ENCODE data around the gene TM9SF2. TPM values are rescaled to one million over a fixed set of nuclear protein-coding genes. Genes with fewer than 3 reads are reported as not detected.

The TM9SF2 gene
- total and polyA plus RNA-seq, 4 donors: 41.3 to 93.3 (median 73.6) TPM

GRCh38 chr13:99516153-99516929, 15.1 kb downstream of the TM9SF2 start:
- Histone ChIP-seq H3K27me3 (ENCODE audit: control insufficient read depth in 1 of 2, insufficient read depth in 2 of 2, low read length in 1 of 2) (no peaks in the 10 kb centered on the region), H3K4me1 (ENCODE audit: control insufficient read depth in 1 of 2, insufficient read depth in 2 of 2, low read length in 2 of 2) (peaks cover 0 to 4% of the 10 kb centered on the region in 2 donors), H3K27ac (ENCODE audit: low read depth in 1 of 2, low read length in 2 of 2) (no peak overlapping the region), H3K9me3 (ENCODE audit: control insufficient read depth, low read length) (no peaks in the 10 kb centered on the region), H3K36me3 (ENCODE audit: control insufficient read depth in 1 of 2, insufficient read depth in 2 of 2, low read length in 1 of 2) (peaks cover 0 to 2% of the 10 kb centered on the region in 2 donors), H3K4me3 (ENCODE audit: low read length in 2 of 2) (no peak overlapping the region)
- intact Hi-C loops (cut with DNase I): no loop called here
- 57 to 64% methylated on average over 5 of the region's 5 CpGs for WGBS, 2 donors
- ATAC-seq (ENCODE audit: low FRiP score) (no peak), DNase-seq (no peak)

DNA sequence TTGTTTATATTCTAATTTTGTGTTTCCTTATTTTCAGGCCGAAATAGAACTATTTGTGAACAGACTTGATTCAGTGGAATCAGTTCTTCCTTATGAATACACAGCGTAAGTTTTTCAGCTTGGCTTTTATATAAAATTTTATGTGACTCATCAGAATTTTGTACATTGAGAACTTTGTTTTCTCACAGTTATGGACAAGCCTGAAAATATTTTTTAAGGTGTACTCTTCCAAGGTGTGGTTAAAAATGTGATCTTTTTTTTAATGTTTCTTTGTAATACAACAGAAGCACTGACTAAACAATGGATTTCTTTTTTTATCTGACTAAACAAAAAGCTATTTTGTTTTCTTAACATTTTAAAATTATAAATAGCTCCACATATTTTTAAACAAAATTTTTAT, 16.3 kb downstream of the TM9SF2 start:
- H3K4me1 ChIP-seq (ENCODE audit: control insufficient read depth in 1 of 2, insufficient read depth in 2 of 2, low read length in 2 of 2): no peaks in the 10 kb centered on the region
- no peaks in the 10 kb centered on the region for H3K27me3 ChIP-seq (ENCODE audit: control insufficient read depth in 1 of 2, insufficient read depth in 2 of 2, low read length in 1 of 2)
- intact Hi-C loops (cut with DNase I): no loop called here
- no peak for DNase-seq
- H3K36me3 ChIP-seq (ENCODE audit: control insufficient read depth in 1 of 2, insufficient read depth in 2 of 2, low read length in 1 of 2): peaks cover 2 to 3% of the 10 kb centered on the region in 2 donors
- WGBS, 2 donors: 50 to 54% methylated on average over 2 of the region's 2 CpGs
- ATAC-seq (ENCODE audit: low FRiP score): no peak
- H3K4me3 ChIP-seq (ENCODE audit: low read length in 2 of 2): no peak overlapping the region
- no peak overlapping the region for H3K27ac ChIP-seq (ENCODE audit: low read depth in 1 of 2, low read length in 2 of 2)
- H3K9me3 ChIP-seq (ENCODE audit: control insufficient read depth, low read length): no peaks in the 10 kb centered on the region

- no peak overlapping the region for H3K27ac ChIP-seq (ENCODE audit: low read depth in 1 of 2, low read length in 2 of 2)
- no peaks in the 10 kb centered on the region for H3K27me3 ChIP-seq (ENCODE audit: control insufficient read depth in 1 of 2, insufficient read depth in 2 of 2, low read length in 1 of 2)
- H3K36me3 ChIP-seq (ENCODE audit: control insufficient read depth in 1 of 2, insufficient read depth in 2 of 2, low read length in 1 of 2): peaks cover 2 to 3% of the 10 kb centered on the region in 2 donors
- no peak overlapping the region for H3K4me3 ChIP-seq (ENCODE audit: low read length in 2 of 2)
- no peaks in the 10 kb centered on the region for H3K4me1 ChIP-seq (ENCODE audit: control insufficient read depth in 1 of 2, insufficient read depth in 2 of 2, low read length in 2 of 2)
- DNase-seq (no peak), ATAC-seq (ENCODE audit: low FRiP score) (no peak)
- WGBS, 2 donors: 87 to 91% methylated on average over 6 of the region's 6 CpGs
- intact Hi-C loops (cut with DNase I): no loop called here
- H3K9me3 ChIP-seq (ENCODE audit: control insufficient read depth, low read length): no peaks in the 10 kb centered on the region
These were observed 16.7 kb downstream of the TM9SF2 start for GRCh38 chr13:99517984-99518383.

DNA sequence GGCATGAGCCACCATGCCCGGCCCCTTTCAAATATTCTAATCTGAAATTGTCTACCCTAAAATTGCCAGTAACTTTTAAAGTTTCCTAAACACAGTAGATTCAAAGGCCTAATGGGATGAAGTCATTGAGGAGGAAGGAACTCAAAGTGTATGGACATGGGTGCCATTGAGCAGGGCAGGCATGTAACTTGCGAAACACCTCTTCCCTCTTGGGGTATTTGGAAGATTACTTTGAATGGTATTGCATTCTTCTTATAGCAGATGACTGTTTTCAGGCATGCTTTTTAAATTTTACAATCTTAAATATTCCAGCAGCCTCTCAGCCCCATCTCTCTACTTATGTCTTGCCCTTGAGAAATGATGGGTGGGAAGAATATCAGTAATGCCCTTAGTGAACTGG, 21.0 kb downstream of the TM9SF2 start:
- ATAC-seq (ENCODE audit: low FRiP score) (no peak), DNase-seq (no peak)
- Histone ChIP-seq H3K9me3 (ENCODE audit: control insufficient read depth, low read length) (no peaks in the 10 kb centered on the region), H3K27me3 (ENCODE audit: control insufficient read depth in 1 of 2, insufficient read depth in 2 of 2, low read length in 1 of 2) (no peaks in the 10 kb centered on the region), H3K36me3 (ENCODE audit: control insufficient read depth in 1 of 2, insufficient read depth in 2 of 2, low read length in 1 of 2) (peaks cover 2 to 3% of the 10 kb centered on the region in 2 donors), H3K4me3 (ENCODE audit: low read length in 2 of 2) (no peak overlapping the region), H3K27ac (ENCODE audit: low read depth in 1 of 2, low read length in 2 of 2) (no peak overlapping the region), H3K4me1 (ENCODE audit: control insufficient read depth in 1 of 2, insufficient read depth in 2 of 2, low read length in 2 of 2) (no peaks in the 10 kb centered on the region)
- 96 to 100% methylated on average over 2 of the region's 2 CpGs for WGBS, 2 donors
- intact Hi-C loops (cut with DNase I): no loop called here

DNA sequence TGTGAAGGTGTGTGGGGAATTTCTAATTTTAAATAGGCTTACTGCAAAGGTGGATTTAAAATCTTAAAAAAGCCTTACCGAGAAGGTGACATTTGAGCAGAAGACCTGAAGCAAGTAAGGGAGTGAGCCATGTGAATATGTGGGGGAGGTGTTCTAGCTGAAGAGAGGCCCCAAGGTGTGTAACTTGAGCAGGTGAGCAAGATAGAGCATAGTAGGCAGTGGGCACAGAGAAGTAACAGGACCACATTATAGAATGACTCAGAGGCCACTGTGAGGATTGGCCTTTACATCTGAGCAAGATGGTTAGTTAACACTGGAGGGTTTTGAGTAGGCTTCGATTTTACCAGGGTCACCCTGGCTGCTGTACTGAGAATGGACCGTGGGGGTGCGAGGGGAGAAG, 22.6 kb downstream of the TM9SF2 start:
- Histone ChIP-seq H3K27ac (ENCODE audit: low read depth in 1 of 2, low read length in 2 of 2) (no peak overlapping the region), H3K4me3 (ENCODE audit: low read length in 2 of 2) (no peak overlapping the region), H3K4me1 (ENCODE audit: control insufficient read depth in 1 of 2, insufficient read depth in 2 of 2, low read length in 2 of 2) (no peaks in the 10 kb centered on the region), H3K9me3 (ENCODE audit: control insufficient read depth, low read length) (no peaks in the 10 kb centered on the region), H3K36me3 (ENCODE audit: control insufficient read depth in 1 of 2, insufficient read depth in 2 of 2, low read length in 1 of 2) (peaks cover 2 to 3% of the 10 kb centered on the region in 2 donors), H3K27me3 (ENCODE audit: control insufficient read depth in 1 of 2, insufficient read depth in 2 of 2, low read length in 1 of 2) (no peaks in the 10 kb centered on the region)
- intact Hi-C loops (cut with DNase I): no loop called here
- 96 to 97% methylated on average over 4 of the region's 4 CpGs for WGBS, 2 donors
- ATAC-seq (ENCODE audit: low FRiP score) (no peak), DNase-seq (no peak)

DNA sequence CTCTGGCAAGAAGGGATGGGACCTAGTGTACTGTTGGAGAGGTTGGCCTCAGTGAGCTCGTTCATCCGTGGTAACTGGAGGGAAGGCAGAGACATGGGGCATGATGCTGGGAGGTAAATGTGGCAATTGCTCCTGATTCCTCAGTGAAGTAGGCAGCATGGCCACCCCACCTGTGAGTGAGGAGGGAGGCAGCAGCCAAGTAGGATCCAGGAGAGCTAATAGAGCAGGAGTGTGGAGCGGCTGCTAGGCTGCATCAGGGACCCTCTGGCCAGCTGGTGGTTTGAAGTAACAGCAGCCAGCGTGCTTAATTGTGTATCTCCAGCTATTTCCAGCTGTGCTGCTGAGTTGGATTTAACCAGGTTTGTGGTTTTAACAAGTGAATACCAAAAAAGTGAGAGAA, 24.7 kb downstream of the TM9SF2 start:
- no peaks in the 10 kb centered on the region for H3K4me1 ChIP-seq (ENCODE audit: control insufficient read depth in 1 of 2, insufficient read depth in 2 of 2, low read length in 2 of 2)
- no peak overlapping the region for H3K27ac ChIP-seq (ENCODE audit: low read depth in 1 of 2, low read length in 2 of 2)
- H3K27me3 ChIP-seq (ENCODE audit: control insufficient read depth in 1 of 2, insufficient read depth in 2 of 2, low read length in 1 of 2): no peaks in the 10 kb centered on the region
- H3K9me3 ChIP-seq (ENCODE audit: control insufficient read depth, low read length): no peaks in the 10 kb centered on the region
- H3K36me3 ChIP-seq (ENCODE audit: control insufficient read depth in 1 of 2, insufficient read depth in 2 of 2, low read length in 1 of 2): peaks cover 0 to 3% of the 10 kb centered on the region in 2 donors
- ATAC-seq (ENCODE audit: low FRiP score): no peak
- DNase-seq: no peak
- H3K4me3 ChIP-seq (ENCODE audit: low read length in 2 of 2): no peak overlapping the region
- intact Hi-C loops (cut with DNase I): no loop called here
- WGBS, 2 donors: 91 to 92% methylated on average over 4 of the region's 4 CpGs

- Histone ChIP-seq H3K36me3 (ENCODE audit: control insufficient read depth in 1 of 2, insufficient read depth in 2 of 2, low read length in 1 of 2) (peaks cover 0 to 3% of the 10 kb centered on the region in 2 donors), H3K27me3 (ENCODE audit: control insufficient read depth in 1 of 2, insufficient read depth in 2 of 2, low read length in 1 of 2) (no peaks in the 10 kb centered on the region), H3K4me1 (ENCODE audit: control insufficient read depth in 1 of 2, insufficient read depth in 2 of 2, low read length in 2 of 2) (no peaks in the 10 kb centered on the region), H3K4me3 (ENCODE audit: low read length in 2 of 2) (no peak overlapping the region), H3K9me3 (ENCODE audit: control insufficient read depth, low read length) (no peaks in the 10 kb centered on the region), H3K27ac (ENCODE audit: low read depth in 1 of 2, low read length in 2 of 2) (no peak overlapping the region)
- intact Hi-C loops (cut with DNase I): no loop called here
- ATAC-seq (ENCODE audit: low FRiP score): no peak
- 82 to 87% methylated on average over 7 of the region's 7 CpGs for WGBS, 2 donors
- no peak for DNase-seq
These were observed 25.3 kb downstream of the TM9SF2 start for GRCh38 chr13:99526549-99526948.

GRCh38 chr13:99527301-99527700, 26.0 kb downstream of the TM9SF2 start:
- peaks cover 0 to 3% of the 10 kb centered on the region in 2 donors for H3K36me3 ChIP-seq (ENCODE audit: control insufficient read depth in 1 of 2, insufficient read depth in 2 of 2, low read length in 1 of 2)
- H3K4me3 ChIP-seq (ENCODE audit: low read length in 2 of 2): no peak overlapping the region
- no peaks in the 10 kb centered on the region for H3K9me3 ChIP-seq (ENCODE audit: control insufficient read depth, low read length)
- H3K27me3 ChIP-seq (ENCODE audit: control insufficient read depth in 1 of 2, insufficient read depth in 2 of 2, low read length in 1 of 2): no peaks in the 10 kb centered on the region
- WGBS, 2 donors: 77 to 78% methylated on average over 6 of the region's 6 CpGs
- H3K27ac ChIP-seq (ENCODE audit: low read depth in 1 of 2, low read length in 2 of 2): no peak overlapping the region
- no peaks in the 10 kb centered on the region for H3K4me1 ChIP-seq (ENCODE audit: control insufficient read depth in 1 of 2, insufficient read depth in 2 of 2, low read length in 2 of 2)
- intact Hi-C loops (cut with DNase I): no loop called here
- ATAC-seq (ENCODE audit: low FRiP score) (no peak), DNase-seq (no peak)

- Histone ChIP-seq H3K36me3 (ENCODE audit: control insufficient read depth in 1 of 2, insufficient read depth in 2 of 2, low read length in 1 of 2) (no peaks in the 10 kb centered on the region), H3K4me1 (ENCODE audit: control insufficient read depth in 1 of 2, insufficient read depth in 2 of 2, low read length in 2 of 2) (no peaks in the 10 kb centered on the region), H3K27me3 (ENCODE audit: control insufficient read depth in 1 of 2, insufficient read depth in 2 of 2, low read length in 1 of 2) (no peaks in the 10 kb centered on the region), H3K4me3 (ENCODE audit: low read length in 2 of 2) (no peak overlapping the region), H3K27ac (ENCODE audit: low read depth in 1 of 2, low read length in 2 of 2) (no peak overlapping the region), H3K9me3 (ENCODE audit: control insufficient read depth, low read length) (no peaks in the 10 kb centered on the region)
- ATAC-seq (ENCODE audit: low FRiP score) (no peak), DNase-seq (no peak)
- intact Hi-C loops (cut with DNase I): no loop called here
These were observed 27.3 kb downstream of the TM9SF2 start for GRCh38 chr13:99528547-99528946.
